Measurements from ENCODE around the gene SAMD4A.

Gene SAMD4A

GRCh38 chr14:54593860-54594259, 26.9 kb downstream of the SAMD4A start:
- no peak for DNase-seq (ENCODE audit: extremely low read depth, low read depth)
- TF ChIP-seq CTCF (IDR thresholded peaks at IDR 0.05; ENCODE audit: low read depth, low read length): no peak

- no peak for DNase-seq (ENCODE audit: extremely low read depth, low read depth)
- TF ChIP-seq CTCF (IDR thresholded peaks at IDR 0.05; ENCODE audit: low read depth, low read length): no peak
These were observed 27.6 kb downstream of the SAMD4A start for GRCh38 chr14:54594537-54594936.

- no peak for DNase-seq (ENCODE audit: extremely low read depth, low read depth)
- TF ChIP-seq CTCF (IDR thresholded peaks at IDR 0.05; ENCODE audit: low read depth, low read length): no peak
These were observed 31.0 kb downstream of the SAMD4A start for GRCh38 chr14:54597795-54598443.

- no peak for DNase-seq (ENCODE audit: extremely low read depth, low read depth)
- TF ChIP-seq CTCF (IDR thresholded peaks at IDR 0.05; ENCODE audit: low read depth, low read length): no peak
These were observed 33.2 kb downstream of the SAMD4A start for GRCh38 chr14:54599966-54600716.

- no peak for DNase-seq (ENCODE audit: extremely low read depth, low read depth)
- no peak for TF ChIP-seq CTCF (IDR thresholded peaks at IDR 0.05; ENCODE audit: low read depth, low read length)
These were observed 33.8 kb downstream of the SAMD4A start for GRCh38 chr14:54600717-54601109.

- TF ChIP-seq CTCF (IDR thresholded peaks at IDR 0.05; ENCODE audit: low read depth, low read length): no peak
- DNase-seq (ENCODE audit: extremely low read depth, low read depth): no peak
These were observed 36.4 kb downstream of the SAMD4A start for GRCh38 chr14:54603362-54603761.

- DNase-seq (ENCODE audit: extremely low read depth, low read depth): no peak
- TF ChIP-seq CTCF (IDR thresholded peaks at IDR 0.05; ENCODE audit: low read depth, low read length): no peak
These were observed 39.2 kb downstream of the SAMD4A start for GRCh38 chr14:54606178-54606577.
